ENCODE results near the gene R3HDM2. TPM values are rescaled to one million over a fixed set of nuclear protein-coding genes. Genes with fewer than 3 reads are reported as not detected.

The R3HDM2 gene
- total RNA-seq, 1 donor from 2014 or later, result 65.1 TPM

DNA sequence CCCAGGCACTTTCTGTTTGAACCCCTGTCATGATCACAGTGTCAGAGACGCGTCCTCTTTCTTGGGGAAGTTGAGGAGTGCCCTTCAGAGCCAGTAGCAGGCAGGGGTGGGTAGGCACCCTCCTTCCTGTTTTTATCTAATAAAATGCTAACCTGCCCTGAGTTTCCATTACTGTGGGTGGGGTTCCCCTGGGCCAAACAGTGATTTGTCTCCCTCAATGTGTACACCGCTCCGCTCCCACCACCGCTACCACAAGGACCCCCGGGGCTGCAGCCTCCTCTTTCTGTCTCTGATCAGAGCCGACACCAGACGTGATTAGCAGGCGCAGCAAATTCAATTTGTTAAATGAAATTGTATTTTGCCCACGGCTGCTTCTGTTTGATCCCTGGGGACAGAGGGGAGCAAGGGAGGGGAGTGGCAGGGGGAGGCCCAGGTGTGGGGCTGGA lies 196.2 kb downstream of the R3HDM2 start:
- intact Hi-C loops (cut with micrococcal nuclease), result no loop called here

DNA sequence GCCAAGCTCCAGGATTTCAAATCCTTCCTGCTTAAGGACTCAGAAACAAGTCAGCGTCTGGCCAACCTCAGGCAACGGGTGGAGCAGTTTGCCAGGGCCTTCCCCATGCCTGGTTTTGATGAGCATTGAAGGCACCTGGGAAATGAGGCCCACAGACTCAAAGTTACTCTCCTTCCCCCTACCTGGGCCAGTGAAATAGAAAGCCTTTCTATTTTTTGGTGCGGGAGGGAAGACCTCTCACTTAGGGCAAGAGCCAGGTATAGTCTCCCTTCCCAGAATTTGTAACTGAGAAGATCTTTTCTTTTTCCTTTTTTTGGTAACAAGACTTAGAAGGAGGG lies 196.6 kb downstream of the R3HDM2 start:
- intact Hi-C loops (cut with micrococcal nuclease), result no loop called here

DNA sequence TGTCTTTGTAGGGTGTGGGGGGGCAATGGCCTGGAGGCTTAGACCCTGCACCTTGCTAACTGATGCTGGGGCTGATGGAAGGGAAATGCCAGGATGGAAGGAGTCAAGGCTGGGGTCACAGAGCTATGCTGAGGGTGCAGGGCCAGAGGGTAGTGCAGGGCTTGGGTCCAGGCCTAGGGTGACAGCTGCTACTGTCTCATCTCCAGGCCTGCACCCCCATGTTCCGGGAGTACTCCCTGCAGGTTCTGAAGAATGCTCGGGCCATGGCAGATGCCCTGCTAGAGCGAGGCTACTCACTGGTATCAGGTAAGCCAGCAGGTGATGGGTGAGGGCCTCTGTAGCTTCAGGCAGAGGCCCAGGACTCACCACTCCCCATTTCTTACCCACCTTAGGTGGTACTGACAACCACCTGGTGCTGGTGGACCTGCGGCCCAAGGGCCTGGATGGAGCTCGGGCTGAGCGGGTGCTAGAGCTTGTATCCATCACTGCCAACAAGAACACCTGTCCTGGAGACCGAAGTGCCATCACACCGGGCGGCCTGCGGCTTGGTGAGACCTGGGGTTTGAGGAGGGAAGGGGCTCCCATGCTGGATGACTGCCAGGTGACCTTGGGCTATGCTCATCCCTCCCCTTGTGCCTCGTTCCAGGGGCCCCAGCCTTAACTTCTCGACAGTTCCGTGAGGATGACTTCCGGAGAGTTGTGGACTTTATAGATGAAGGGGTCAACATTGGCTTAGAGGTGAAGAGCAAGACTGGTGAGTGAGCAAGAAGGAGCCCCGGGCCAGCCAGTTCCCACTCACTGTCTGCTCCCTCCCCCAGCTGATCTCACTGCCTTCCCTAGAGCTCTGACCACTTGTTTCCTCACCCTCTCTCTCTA lies 197.2 kb downstream of the R3HDM2 start:
- intact Hi-C loops (cut with micrococcal nuclease), result no loop called here

DNA sequence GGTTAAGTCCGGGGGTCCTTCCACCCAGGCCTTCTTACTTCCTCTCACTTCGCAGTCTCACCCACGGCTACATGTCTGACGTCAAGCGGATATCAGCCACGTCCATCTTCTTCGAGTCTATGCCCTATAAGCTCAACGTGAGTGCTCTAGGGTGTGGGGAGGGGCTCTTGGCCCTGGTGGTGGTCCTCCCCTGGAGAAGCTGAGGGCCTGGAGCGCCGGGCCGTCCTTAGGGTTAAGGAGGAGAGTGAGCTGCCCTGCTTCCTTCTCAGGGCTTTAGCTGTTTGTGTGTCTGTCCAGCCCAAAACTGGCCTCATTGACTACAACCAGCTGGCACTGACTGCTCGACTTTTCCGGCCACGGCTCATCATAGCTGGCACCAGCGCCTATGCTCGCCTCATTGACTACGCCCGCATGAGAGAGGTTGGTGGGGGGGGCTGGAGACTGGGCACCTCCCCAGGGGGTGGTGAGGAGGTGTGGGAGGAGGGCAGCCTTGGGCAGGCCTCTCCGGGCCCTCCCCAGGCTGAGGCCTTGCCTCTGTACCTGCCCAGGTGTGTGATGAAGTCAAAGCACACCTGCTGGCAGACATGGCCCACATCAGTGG lies 198.6 kb downstream of the R3HDM2 start:
- intact Hi-C loops (cut with micrococcal nuclease), result no loop called here

DNA sequence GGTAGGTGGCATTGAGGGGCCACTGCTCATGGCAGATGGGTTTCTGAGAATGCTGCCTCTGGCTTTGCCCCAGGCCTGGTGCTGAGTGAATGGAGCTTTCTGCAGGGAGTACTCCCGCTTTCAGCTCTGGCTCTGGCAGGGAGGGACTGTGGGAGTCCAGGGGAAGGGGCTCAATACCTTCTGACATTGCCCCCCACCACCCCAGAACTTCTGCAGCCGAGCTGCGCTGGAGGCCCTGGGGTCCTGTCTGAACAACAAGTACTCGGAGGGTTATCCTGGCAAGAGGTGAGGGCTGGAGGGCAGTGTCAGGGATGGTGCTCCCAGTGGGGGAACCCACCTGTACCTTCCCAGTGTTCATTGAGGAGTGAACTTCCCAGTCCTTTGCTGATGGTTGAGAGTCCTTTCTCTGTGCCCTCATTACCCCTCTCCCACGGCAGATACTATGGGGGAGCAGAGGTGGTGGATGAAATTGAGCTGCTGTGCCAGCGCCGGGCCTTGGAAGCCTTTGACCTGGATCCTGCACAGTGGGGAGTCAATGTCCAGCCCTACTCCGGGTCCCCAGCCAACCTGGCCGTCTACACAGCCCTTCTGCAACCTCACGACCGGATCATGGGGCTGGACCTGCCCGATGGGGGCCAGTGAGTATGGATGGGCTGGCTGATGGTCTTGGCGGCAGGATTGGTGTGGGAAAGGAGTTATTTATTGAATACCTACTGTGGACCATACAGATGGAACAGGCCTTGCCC lies 199.4 kb downstream of the R3HDM2 start:
- intact Hi-C loops (cut with micrococcal nuclease), result no loop called here

DNA sequence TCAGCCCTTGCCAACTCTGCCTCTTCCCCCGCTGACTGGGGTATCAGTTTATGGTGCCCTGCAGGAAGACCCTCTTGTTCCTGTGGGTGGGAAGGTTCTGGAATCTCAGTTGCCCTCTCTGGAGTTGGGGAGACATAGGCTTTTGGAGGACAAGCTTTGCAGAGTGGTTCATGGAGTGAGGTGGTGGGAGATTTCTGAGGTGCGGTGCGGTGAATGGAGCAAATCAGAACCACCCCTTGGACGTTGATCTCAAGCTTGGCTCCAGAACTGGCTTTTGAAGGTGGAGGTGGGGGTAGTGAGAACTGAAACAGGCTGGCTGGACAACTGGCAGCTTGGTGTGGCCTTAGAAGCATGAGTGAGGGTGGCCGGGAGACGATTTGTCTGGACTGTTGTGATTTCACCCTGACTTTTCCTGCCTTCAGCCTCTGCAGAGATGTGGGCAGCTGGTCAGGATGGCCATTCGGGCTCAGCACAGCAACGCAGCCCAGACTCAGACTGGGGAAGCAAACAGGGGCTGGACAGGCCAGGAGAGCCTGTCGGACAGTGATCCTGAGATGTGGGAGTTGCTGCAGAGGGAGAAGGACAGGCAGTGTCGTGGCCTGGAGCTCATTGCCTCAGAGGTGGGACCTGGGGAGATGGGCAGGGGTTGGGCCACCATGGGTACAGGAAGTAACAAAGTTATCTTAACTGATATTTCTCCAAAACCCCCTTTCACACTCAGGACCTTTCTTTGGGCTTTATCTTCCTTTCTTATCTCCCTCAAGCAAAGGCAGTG lies 200.3 kb downstream of the R3HDM2 start:
- intact Hi-C loops (cut with micrococcal nuclease), result no loop called here

DNA sequence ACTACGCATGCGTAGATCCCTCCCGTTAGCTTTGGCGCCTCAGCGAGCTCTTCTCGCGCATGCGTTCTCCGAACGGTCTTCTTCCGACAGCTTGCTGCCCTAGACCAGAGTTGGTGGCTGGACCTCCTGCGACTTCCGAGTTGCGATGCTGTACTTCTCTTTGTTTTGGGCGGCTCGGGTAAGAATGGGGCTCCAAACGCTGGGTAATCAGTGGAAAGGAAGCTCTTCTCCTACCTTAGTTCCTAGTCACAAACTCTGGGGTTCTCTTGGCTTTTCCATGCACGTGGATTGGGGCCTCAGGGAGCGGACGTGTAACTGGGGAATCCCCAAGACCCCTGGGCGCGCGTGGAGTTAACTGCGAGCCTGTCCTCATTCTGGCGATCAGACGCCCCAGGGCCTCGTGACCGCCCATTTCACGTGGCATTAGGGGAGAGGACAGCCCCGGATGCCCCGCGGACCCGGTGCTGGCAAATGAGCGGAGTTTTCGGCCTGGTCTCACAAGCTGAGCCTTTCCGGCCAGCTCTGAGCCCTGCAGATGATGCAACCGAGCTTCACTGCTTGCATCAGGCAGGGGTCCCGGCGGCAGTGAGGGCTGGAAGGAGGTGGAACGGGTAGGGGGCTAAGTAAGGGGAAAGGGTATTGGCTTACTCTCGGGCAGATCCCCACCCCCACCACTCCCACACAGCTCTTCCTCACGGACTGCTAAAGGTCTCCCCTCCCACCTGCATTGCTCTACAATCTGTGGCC lies 201.0 kb downstream of the R3HDM2 start, which contains the start of gene SHMT2:
Gene SHMT2, plus strand, starts transcription at position 78 of the 747 bp plus-strand sequence. Its CDS starts 68 bp downstream, at position 146.
- intact Hi-C loops (cut with micrococcal nuclease), result loop anchor here (1.0 to 2.0 kb wide), 2 partner anchors 9 to 15 kb away; no protein-coding TSS in a partner anchor

DNA sequence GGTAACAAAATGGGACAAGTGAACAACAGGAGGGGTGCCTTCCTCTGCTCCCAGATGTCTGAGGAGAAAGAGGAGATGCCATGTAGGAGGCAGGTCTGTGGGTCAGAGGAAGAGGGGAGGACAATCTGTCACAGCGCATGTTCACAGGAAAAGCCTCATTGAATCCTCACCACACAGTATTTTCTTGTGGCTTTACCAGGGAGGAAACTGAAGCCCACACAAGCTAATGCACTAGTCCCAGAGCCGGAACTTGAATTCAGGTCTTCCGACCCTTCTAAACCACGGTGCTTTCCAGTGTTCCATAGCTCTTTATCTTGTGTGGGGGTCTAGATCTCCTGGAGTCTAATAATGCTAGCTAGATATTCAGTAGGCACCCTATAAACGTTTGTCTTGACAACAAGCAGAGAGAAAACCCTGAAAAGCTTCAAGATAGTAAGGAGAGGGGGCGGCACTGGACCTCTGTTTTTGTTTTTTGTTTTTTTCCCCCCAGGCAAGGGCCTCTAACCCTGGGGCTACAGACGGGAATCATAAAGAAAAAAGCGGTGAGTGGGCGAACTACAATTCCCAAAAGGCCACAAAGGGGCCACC lies 201.7 kb downstream of the R3HDM2 start:
- intact Hi-C loops (cut with micrococcal nuclease), result loop anchor here (1.0 to 2.0 kb wide), 2 partner anchors 10 to 14 kb away; no protein-coding TSS in a partner anchor

DNA sequence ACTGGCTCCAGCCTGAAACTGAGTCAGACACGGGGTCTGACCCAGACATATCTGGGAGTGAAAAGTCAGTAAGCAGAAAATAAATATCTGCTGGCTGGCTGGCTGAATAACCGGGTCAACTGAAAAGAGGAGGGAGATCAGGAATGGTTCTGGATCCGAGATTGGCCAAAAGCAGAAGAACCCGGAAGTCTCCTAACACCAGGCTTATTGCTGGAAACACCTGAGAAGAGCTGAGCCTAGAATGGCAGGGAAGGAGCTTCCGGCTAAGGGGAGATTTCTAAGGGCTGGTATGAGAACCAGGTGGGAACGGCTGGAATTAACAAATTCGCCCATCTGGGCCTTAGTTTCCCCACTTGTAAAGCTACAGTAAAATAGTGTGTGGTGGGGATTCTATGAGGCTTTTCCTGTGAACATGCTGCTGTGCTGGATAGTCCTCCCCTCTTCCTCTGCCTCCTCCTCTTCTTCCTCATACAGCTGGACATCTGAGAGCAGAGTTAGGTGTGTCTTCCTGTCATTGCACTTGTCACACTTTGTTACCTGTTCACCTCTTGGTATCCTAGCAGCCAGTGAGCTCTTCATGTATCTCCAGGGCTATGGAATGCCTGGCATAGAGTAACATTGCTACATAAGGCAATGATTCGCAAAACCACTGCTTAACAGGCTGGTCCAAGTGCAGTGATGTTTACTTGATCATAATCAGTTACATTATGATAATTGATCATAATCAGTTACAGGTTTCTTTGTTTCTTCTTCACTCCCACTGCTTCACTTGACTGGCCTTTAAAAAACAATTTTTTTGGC lies 203.3 kb downstream of the R3HDM2 start:
- intact Hi-C loops (cut with micrococcal nuclease), result loop anchor here (2.0 kb wide), 1 partner anchor 13 kb away; no protein-coding TSS in a partner anchor

DNA sequence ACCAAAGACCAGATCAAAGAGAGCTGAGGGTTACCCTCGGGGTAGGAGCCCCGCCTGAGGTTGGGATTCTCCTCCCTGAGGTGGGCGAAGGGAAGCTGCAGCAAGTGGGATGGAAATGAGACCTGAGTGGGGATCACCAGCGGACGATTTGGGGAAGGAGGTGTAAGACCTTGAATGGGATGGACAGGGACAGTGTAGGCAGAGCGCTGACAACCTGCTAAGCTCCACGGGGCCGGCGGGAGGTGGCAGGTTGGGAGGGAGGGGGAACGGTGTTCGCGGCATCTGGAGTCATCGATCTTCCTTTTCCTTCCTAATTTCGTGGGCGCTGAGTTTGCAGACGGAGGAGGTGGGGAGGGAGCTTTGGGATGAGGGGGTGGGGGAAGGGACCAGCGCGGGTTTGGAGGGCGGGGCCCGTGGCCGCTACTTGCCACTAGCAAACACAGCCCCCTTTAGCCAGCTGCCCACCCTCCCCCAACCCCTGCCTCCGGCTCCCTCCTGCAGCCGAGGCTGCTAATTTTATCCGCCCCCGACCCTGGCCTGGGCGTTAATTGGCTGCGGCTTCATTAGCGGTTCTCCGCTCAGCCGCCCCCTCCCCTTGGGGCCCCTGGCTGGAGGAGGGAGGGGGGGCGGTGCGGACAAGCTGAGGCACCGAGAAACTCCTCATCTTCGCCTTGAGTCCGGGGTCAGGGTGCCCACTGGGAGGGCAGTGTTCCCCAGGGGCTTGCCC lies 204.1 kb downstream of the R3HDM2 start:
- intact Hi-C loops (cut with micrococcal nuclease), result no loop called here

DNA sequence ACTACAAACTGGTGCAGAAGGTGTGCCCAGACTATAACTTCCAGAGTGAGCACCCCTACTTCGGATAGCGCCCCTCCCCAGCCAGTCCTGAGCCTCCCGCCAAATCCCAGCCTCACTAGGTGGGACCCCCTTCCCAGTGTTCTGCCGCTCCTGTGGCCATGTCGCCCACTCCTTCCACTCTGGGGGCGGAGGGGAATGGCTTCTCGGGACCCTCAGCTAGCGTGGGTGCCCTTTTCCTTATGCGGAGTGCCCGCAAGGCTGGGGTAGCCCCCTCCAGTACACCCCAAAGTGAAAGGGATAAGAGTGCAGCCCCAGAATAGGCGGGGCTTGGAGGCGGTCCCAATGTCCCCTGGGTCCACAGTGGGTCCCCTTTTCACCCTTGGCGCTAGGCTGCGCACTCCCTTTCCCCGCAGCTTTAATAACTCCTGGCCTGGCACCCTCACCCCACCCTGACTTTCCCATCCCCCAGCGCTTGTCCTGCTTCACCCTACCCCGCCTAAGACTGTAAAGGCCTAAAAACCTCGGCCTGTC lies 205.1 kb downstream of the R3HDM2 start:
- intact Hi-C loops (cut with micrococcal nuclease), result loop anchor here (1.0 kb wide), 1 partner anchor 14 kb away; no protein-coding TSS in a partner anchor

DNA sequence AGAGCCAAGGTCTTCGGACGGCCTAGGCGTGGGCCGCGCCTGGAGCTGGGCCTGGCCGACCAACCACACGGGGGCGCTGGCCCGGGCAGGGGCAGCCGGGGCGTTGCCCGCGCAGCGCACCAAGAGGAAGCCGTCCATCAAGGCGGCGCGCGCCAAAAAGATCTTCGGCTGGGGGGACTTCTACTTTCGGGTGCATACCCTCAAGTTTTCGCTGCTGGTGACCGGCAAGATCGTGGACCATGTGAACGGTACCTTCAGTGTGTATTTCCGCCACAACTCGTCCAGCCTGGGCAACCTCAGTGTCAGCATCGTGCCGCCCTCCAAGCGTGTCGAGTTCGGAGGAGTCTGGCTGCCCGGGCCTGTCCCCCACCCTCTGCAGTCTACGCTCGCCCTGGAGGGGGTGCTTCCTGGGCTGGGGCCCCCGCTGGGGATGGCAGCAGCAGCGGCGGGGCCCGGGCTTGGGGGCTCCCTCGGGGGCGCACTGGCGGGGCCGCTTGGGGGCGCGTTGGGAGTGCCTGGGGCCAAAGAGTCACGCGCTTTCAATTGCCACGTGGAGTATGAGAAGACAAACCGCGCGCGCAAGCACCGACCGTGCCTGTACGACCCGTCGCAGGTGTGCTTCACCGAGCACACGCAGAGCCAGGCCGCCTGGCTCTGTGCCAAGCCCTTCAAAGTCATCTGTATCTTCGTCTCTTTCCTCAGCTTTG lies 205.7 kb downstream of the R3HDM2 start:
- intact Hi-C loops (cut with micrococcal nuclease), result loop anchor here (1.0 kb wide), 2 partner anchors 10 to 14 kb away; no protein-coding TSS in a partner anchor

DNA sequence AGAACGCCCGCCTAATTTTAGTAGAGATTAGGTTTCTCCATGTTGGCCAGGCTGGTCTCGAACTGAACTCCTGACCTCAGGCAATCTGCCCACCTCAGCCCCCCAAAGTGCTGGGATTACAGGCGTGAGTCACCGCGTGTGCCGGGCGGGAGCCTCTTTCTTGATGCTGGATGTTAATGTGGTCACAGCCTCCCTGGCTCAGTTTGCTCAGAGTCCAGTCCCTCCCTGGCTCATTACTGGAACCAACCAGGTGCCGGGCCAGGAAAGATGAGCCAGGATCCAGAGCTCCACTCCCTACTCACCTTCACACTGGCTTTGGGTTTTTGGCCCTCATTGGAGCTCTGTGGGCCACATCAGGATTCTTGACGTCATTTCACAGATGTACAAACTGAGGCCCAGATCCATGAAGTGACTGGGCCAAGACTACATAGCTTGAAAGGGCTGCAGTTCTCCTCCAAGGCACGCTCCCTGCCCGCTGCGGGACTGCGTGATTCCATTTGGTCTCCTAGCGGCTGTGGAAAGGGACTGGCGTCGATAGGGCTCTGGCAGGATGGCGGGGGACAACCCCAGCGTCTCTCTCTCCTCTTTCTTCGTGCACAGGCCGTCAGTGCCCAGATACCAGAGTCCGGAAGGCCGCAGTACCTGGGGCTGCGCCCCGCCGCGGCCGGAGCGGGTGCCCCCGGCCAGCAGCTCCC lies 206.4 kb downstream of the R3HDM2 start:
- intact Hi-C loops (cut with micrococcal nuclease), result loop anchor here (1.0 kb wide), 1 partner anchor 9 kb away; no protein-coding TSS in a partner anchor

DNA sequence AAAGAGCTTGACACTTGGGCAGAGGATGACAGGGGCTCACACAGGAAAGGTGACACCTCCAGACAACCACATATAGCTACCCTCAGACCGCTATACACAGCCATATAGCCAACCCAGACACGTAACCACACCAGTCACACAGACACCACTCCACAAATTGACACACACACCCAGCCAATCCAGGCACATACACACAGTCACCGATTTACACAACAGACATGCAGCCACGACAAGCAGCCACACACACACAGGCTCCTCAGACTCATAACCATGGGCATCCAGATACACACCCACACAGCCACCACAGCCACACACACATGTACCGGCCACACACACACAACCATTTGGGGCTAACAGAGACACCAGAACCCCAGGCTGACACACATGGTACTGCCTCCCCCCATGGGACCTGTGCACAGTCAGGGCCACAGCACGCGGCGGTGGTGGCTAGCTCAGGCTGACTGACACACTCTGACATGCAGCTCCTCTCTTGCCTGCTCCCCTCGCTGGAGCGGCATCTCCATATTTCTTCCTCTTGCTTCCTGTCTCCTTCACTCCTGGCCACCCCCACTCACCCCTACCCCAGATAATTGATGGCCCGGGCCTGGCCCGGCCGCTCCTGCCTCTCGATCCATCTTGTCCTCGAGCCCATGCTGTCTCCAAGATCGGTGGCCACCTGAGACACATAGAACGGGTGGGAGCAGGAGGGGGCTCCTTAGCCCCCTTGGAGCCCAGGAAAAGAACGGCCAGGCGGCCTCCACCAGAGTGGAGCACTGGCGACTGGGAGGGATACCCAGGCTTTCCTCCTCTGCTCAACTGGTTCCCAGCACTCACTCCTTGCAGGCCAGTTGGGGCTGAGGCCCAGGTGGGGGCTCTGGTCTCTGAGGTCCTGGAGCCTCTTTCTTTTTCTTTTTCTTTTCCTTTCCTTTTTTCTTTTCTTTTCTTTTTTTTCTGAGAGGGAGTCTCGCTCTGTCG lies 207.4 kb downstream of the R3HDM2 start:
- intact Hi-C loops (cut with micrococcal nuclease), result loop anchor here (1.0 kb wide), 1 partner anchor 8 kb away; no protein-coding TSS in a partner anchor

Data from T-helper 2 cell treated with Interferon-gamma antibody and Interleukin-4, amounts not matched to agents 100 ng/mL and 5 ng/mL, for 36 hours (primary cell).